HepG2 (cell line): ENCODE results near the gene KIF3C. TPM values are rescaled to one million over a fixed set of nuclear protein-coding genes. Genes with fewer than 3 reads are reported as not detected.

Experiments
- ATAC-seq: fragments of 200-7000 bp; cut with Tn5 transposase; 3 replicates; pipeline ENCODE4 v1.9.1; 2020; ENCODE audit warnings: mild to moderate bottlenecking, moderate library complexity
- BruUV-seq: library from RNA; stranded (reverse); fragments of 400-500 nt; replicated peaks from 2 replicates; lab custom pipeline; 2021; lab: Mats Ljungman, UMichigan
- CTCF ChIA-PET: fragments of 300-600 bp; formaldehyde crosslinking; extraction: SDS; loops from one replicate; lab custom pipeline; 2021; ENCODE audit warnings: low total read pairs, inconsistent platforms, low intra/inter-chr PET ratio; lab: Yijun Ruan, JAX
- POLR2A ChIA-PET: fragments of 350-600 bp; sonication (Branson Sonifier 250); formaldehyde crosslinking; loops from one replicate; lab custom pipeline; 2020; ENCODE audit warnings: antibody characterized with exemption, inconsistent platforms; lab: Yijun Ruan, JAX
- DNase-seq: peaks from one replicate; pipeline ENCODE4 v3.0.0-alpha.2; 2015; ENCODE audit warnings: low spot score
- FAIRE-seq: peaks from 3 replicates; lab custom pipeline; 2011; peaks lifted over from hg19 to GRCh38; lab: Jason Lieb, UNC
- H2AFZ ChIP-seq: one replicate; pipeline ENCODE4 v1.6.1; 2011; ENCODE audit warnings: low read length, inconsistent platforms
- H3K27ac ChIP-seq: fragments of 300-600 bp; 3 replicates; pipeline ENCODE4 v1.8.0; 2011; ENCODE audit warnings: mixed run types, mild to moderate bottlenecking, mixed read lengths, low read length, inconsistent platforms; ENCODE audit not compliant: insufficient read depth; ENCODE audit errors: extremely low read length
- H3K27me3 ChIP-seq, 2 experiments: fragments of 200-600 bp in 1 of 2; 2 replicates in 1 of 2; 3 replicates in 1 of 2; pipeline versions ENCODE4 v1.6.0 to v1.8.0; 2011; ENCODE audit warnings: low read length in 2 of 2, mild to moderate bottlenecking in 2 of 2, moderate library complexity in 2 of 2, inconsistent platforms in 1 of 2; ENCODE audit not compliant: insufficient read depth in 2 of 2, control insufficient read depth in 1 of 2
- H3K36me3 ChIP-seq, 2 experiments: fragments of 200-600 bp in 1 of 2; replicated peaks in 1 of 2; 2 replicates in 1 of 2; 3 replicates in 1 of 2; pipeline versions ENCODE4 v1.5.1 to v1.8.0; 2011; ENCODE audit warnings: low read length in 2 of 2, inconsistent platforms in 1 of 2; ENCODE audit not compliant: insufficient read depth in 2 of 2, control insufficient read depth in 1 of 2
- H3K4me1 ChIP-seq: 2 replicates; pipeline ENCODE4 v1.5.1; 2012; ENCODE audit warnings: low read length, inconsistent platforms; ENCODE audit not compliant: insufficient read depth
- H3K4me2 ChIP-seq: 2 replicates; pipeline ENCODE4 v1.6.0; 2011; ENCODE audit warnings: low read depth, low read length, inconsistent platforms
- H3K4me3 ChIP-seq, 3 experiments: fragments of 200-600 bp in 1 of 3; sonication (generic), shearing (Covaris generic) in 1 of 3; replicated peaks in 1 of 3; 2 replicates each; pipeline ENCODE4 v1.5.1; 2011 to 2016; ENCODE audit warnings: low read length in 3 of 3, inconsistent platforms in 2 of 3, low read depth in 2 of 3, mild to moderate bottlenecking in 2 of 3, control low read depth in 1 of 3, mixed read lengths in 1 of 3; ENCODE audit not compliant: insufficient read depth in 1 of 3
- H3K79me2 ChIP-seq: one replicate; pipeline ENCODE4 v1.6.1; 2011; ENCODE audit warnings: low read length, inconsistent platforms; ENCODE audit not compliant: insufficient read depth
- H3K9ac ChIP-seq: 2 replicates; pipeline ENCODE4 v1.6.0; 2011; ENCODE audit warnings: mild to moderate bottlenecking, low read depth, low read length, inconsistent platforms; ENCODE audit not compliant: insufficient read depth
- H3K9me3 ChIP-seq: 2 replicates; pipeline ENCODE4 v1.5.1; 2012; ENCODE audit warnings: mild to moderate bottlenecking, low read length
- H4K20me1 ChIP-seq: 2 replicates; pipeline ENCODE4 v1.6.0; 2011; ENCODE audit warnings: inconsistent platforms, mild to moderate bottlenecking, low read length, moderate library complexity; ENCODE audit not compliant: insufficient read depth
- BORCS8-MEF2B ChIP-seq: sonication (generic); formaldehyde crosslinking; IDR thresholded peaks from 2 replicates; pipeline ENCODE4 v1.8.0; 2022; ENCODE audit warnings: mild to moderate bottlenecking, missing genetic modification reagents
- GABPB1 ChIP-seq: IDR thresholded peaks from 2 replicates; pipeline ENCODE4 v1.6.1; 2016; ENCODE audit warnings: mild to moderate bottlenecking, missing genetic modification reagents, moderate library complexity, missing compliant biosample characterization
- MXI1 ChIP-seq: IDR thresholded peaks from 3 replicates; pipeline ENCODE4 v1.6.1; 2012; ENCODE audit warnings: low read depth, low read length, inconsistent platforms, borderline replicate concordance
- NAIF1 ChIP-seq: sonication (generic); formaldehyde crosslinking; IDR thresholded peaks from 2 replicates; pipeline ENCODE4 v1.5.0; 2020; ENCODE audit warnings: mild to moderate bottlenecking, missing genetic modification reagents, borderline replicate concordance
- NR2F1 ChIP-seq, 2 experiments: fragments of 450-650 bp in 1 of 2; formaldehyde crosslinking in 1 of 2; IDR thresholded peaks; 2 replicates each; pipeline versions ENCODE4 v1.5.0 to v1.6.1; 2016 to 2020; ENCODE audit warnings: mild to moderate bottlenecking in 1 of 2, missing compliant biosample characterization in 1 of 2, missing genetic modification reagents in 1 of 2, moderate library complexity in 1 of 2
- NR2F6 ChIP-seq, 2 experiments: IDR thresholded peaks; 2 replicates each; pipeline ENCODE4 v1.6.1; 2016; ENCODE audit warnings: antibody characterized with exemption in 1 of 2, mild to moderate bottlenecking in 1 of 2
- ZMYM2 ChIP-seq: sonication (generic); formaldehyde crosslinking; IDR thresholded peaks from 2 replicates; pipeline ENCODE4 v1.8.0; 2022; ENCODE audit warnings: mild to moderate bottlenecking, missing genetic modification reagents
- ZNF460 ChIP-seq: sonication (generic); formaldehyde crosslinking; IDR thresholded peaks from 2 replicates; pipeline ENCODE4 v1.5.1; 2020; ENCODE audit warnings: missing genetic modification reagents, mild to moderate bottlenecking, borderline replicate concordance
- WGBS: methylation state at CpG from one replicate; pipeline ENCODE4 v1.1.6; 2017; ENCODE audit warnings: low lambda C conversion rate; 5-methylcytosine and 5-hydroxymethylcytosine counted together
- in situ Hi-C: cut with HindIII; loops from 2 replicates; pipeline ENCODE4 v1.10.0; 2017; ENCODE audit warnings: low pct_unique_long_range_greater_than_20kb; ENCODE audit not compliant: extremely low pct_ligation_motif_present
- intact Hi-C: fragments of 100-400 bp; cut with micrococcal nuclease; formaldehyde crosslinking; loops from one replicate; pipeline ENCODE4 v1.10.0; 2022; ENCODE audit not compliant: unreplicated experiment
- polyA plus RNA-seq, 8 experiments: library from polyadenylated mRNA; depleted of rRNA in 3 of 8; stranded (reverse) in 7 of 8; unstranded in 1 of 8; fragments of >200 nt; fragmentation: Illumina TruSeq in 4 of 8; extraction: Trizol in 4 of 8; gene quantifications; 2 replicates each; pipeline versions ENCODE4 v1.2.1 to v1.2.3, GENCODE V29; 2011 to 2016; ENCODE audit warnings: low read depth in 4 of 8, missing spikeins in 1 of 8, mixed read lengths in 1 of 8; ENCODE audit not compliant: insufficient read depth in 1 of 8
- total RNA-seq, 5 experiments: library from RNA; depleted of rRNA; stranded (reverse); fragments of >200 nt; fragmentation: Illumina TruSeq; extraction: Trizol; gene quantifications; 2 replicates each; pipeline ENCODE4 v1.2.3, GENCODE V29; 2016; ENCODE audit warnings: low read depth in 1 of 5
- TF ChIP-seq, protein P1 (sequence below): sonication (generic); formaldehyde crosslinking; IDR thresholded peaks from 2 replicates; pipeline ENCODE4 v1.9.0; 2021; ENCODE audit warnings: missing genetic modification reagents, mild to moderate bottlenecking, borderline replicate concordance
- TF ChIP-seq, protein P2 (sequence below): fragments of 450-650 bp; IDR thresholded peaks from 2 replicates; pipeline ENCODE4 v1.6.1; 2016

Gene KIF3C
- total and polyA plus RNA-seq, 2 of the 13 experiments (the other 11 are each of a cell fraction or from before 2014, with no cell fraction given) = 3.6 to 4.9 TPM

DNA sequence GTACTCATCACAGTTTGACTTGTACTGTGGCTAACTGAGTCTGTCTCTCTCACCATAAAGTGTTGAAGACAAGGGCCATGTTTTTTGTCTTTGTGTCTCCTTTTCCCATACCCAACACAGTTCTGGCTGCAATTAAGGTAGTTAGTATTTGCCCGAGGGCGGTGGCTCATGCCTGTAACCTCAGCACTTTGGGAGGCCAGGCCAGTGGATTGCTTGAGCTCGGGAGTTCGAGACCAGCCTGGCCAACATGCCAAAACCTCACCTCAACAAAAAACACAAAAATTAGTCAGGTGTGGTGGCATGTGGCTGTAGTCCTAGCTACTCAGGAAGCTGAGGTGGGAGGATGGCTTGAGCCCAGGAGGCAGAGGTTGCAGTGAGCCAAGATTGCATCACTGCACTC lies 6.9 kb upstream of the KIF3C start:
- H3K4me1 ChIP-seq = peaks cover 37% of the 10 kb centered on the region
- intact Hi-C loops = no loop called here
- DNase-seq = no peak
- 0 out of 2 replicates have a peak, but pooled peaks have one; percentile 16 for TF ChIP-seq GABPB1 (CRISPR knock-in tag)
- no peak for TF ChIP-seq MXI1
- no peak for TF ChIP-seq BORCS8-MEF2B (CRISPR knock-in tag)
- TF ChIP-seq, protein P1, sequence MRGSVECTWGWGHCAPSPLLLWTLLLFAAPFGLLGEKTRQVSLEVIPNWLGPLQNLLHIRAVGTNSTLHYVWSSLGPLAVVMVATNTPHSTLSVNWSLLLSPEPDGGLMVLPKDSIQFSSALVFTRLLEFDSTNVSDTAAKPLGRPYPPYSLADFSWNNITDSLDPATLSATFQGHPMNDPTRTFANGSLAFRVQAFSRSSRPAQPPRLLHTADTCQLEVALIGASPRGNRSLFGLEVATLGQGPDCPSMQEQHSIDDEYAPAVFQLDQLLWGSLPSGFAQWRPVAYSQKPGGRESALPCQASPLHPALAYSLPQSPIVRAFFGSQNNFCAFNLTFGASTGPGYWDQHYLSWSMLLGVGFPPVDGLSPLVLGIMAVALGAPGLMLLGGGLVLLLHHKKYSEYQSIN = no peak
- no peaks in the 10 kb centered on the region for H4K20me1 ChIP-seq
- no peaks in the 10 kb centered on the region for H3K36me3 ChIP-seq
- no peak overlapping the region for H3K4me3 ChIP-seq
- H3K27ac ChIP-seq = no peak overlapping the region
- H3K79me2 ChIP-seq = no peaks in the 10 kb centered on the region
- BruUV-seq = no TSS peak
- in situ Hi-C loops = loop anchor here (25.0 kb wide), 1 partner anchor 348 kb away; the partner anchor contains the start of genes ADGRF3 and SELENOI
- ChIA-PET CTCF (no interaction called here), POLR2A (no interaction called here)
- H2AFZ ChIP-seq = no peak overlapping the region
- WGBS = 55% methylated on average over 4 of the region's 4 CpGs
- no peak overlapping the region for H3K9ac ChIP-seq
- H3K9me3 ChIP-seq = no peaks in the 10 kb centered on the region
- no peak for FAIRE-seq
- peaks cover 0 to 1% of the 10 kb centered on the region in 2 experiments; a peak in 1 of 5 replicates for H3K27me3 ChIP-seq
- ATAC-seq = no peak
- no peak overlapping the region for H3K4me2 ChIP-seq

DNA sequence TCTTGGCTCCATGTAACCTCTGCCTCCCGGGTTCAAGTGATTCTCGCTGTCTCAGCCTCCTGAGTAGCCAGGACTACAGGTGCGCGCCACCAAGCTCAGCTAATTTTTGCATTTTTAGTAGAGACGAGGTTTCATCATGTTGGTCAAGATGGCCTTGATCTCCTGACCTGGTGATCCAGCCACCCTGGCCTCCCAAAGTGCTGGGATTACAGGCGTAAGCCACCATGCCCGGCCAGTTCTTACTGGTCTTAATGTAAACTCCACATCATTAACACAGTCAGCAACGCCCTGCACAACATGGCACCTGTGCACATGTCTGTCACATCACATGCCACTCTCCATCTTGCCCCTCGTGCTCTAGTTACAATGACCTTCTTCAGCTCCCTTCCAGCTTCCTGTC lies 5.8 kb upstream of the KIF3C start:
- WGBS = 39% methylated on average over 9 of the region's 9 CpGs
- no TSS peak for BruUV-seq
- Histone ChIP-seq H3K4me3 (no peak overlapping the region), H3K79me2 (no peaks in the 10 kb centered on the region), H3K4me1 (peaks cover 41% of the 10 kb centered on the region), H3K9me3 (no peaks in the 10 kb centered on the region), H3K27ac (no peak overlapping the region), H3K36me3 (no peaks in the 10 kb centered on the region), H3K4me2 (0 out of 2 replicates have a peak overlapping the region, but pooled peaks have one; percentile 6), H2AFZ (no peak overlapping the region), H3K27me3 (peaks cover 0 to 1% of the 10 kb centered on the region in 2 experiments; a peak in 1 of 5 replicates), H4K20me1 (no peaks in the 10 kb centered on the region), H3K9ac (no peak overlapping the region)
- ChIA-PET CTCF (no interaction called here), POLR2A (interaction anchor here (0.6 kb wide), 1 partner anchor 66 kb away, joined by 4 read pairs; no protein-coding TSS in a partner anchor)
- in situ Hi-C loops (loop anchor here (25.0 kb wide), 1 partner anchor 349 kb away; the partner anchor contains the start of genes ADGRF3 and SELENOI), intact Hi-C loops (no loop called here)
- DNase-seq = no peak
- FAIRE-seq = no peak
- no peak for ATAC-seq
- 0 out of 2 replicates have a peak, but pooled peaks have one; percentile 18 for TF ChIP-seq ZMYM2
- peak; percentile 82; the same call in 1 of the 2 replicates for TF ChIP-seq ZNF460 (CRISPR knock-in tag)
- TF ChIP-seq NR2F1 (CRISPR knock-in tag; IDR thresholded peaks at IDR 0.05) = peak; percentile 9 to 72; a peak in 2 of 4 replicates
- TF ChIP-seq NR2F6 (IDR thresholded peaks at IDR 0.05) = no peak
- 0 out of 2 replicates have a peak, but pooled peaks have one; percentile 29 for TF ChIP-seq NR2F6 (CRISPR knock-in tag; IDR thresholded peaks at IDR 0.05)
- TF ChIP-seq, protein P2, sequence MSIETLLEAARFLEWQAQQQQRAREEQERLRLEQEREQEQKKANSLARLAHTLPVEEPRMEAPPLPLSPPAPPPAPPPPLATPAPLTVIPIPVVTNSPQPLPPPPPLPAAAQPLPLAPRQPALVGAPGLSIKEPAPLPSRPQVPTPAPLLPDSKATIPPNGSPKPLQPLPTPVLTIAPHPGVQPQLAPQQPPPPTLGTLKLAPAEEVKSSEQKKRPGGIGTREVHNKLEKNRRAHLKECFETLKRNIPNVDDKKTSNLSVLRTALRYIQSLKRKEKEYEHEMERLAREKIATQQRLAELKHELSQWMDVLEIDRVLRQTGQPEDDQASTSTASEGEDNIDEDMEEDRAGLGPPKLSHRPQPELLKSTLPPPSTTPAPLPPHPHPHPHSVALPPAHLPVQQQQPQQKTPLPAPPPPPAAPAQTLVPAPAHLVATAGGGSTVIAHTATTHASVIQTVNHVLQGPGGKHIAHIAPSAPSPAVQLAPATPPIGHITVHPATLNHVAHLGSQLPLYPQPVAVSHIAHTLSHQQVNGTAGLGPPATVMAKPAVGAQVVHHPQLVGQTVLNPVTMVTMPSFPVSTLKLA = peak; percentile 16; the same call in 1 of the 2 replicates
- TF ChIP-seq NAIF1 = no peak
